Neural progenitor cell (in vitro differentiated cells): ENCODE measurements around the gene SCAPER.

ENCODE experiments used
- CTCF ChIP-seq: fragments of 200-600 bp; sonication (generic); IDR thresholded peaks from 2 replicates; pipeline ENCODE4 v1.5.1; 2017; ENCODE audit warnings: antibody characterized with exemption, mild to moderate bottlenecking
- EZH2 ChIP-seq: fragments of 200-600 bp; sonication (generic); IDR thresholded peaks from 2 replicates; pipeline ENCODE4 v1.6.1; 2017; ENCODE audit warnings: antibody characterized with exemption, mild to moderate bottlenecking, moderate library complexity
- EZH2phosphoT487 ChIP-seq: fragments of 200-600 bp; sonication (generic); IDR thresholded peaks from 2 replicates; pipeline ENCODE4 v1.6.1; 2017; ENCODE audit warnings: antibody characterized with exemption

- TF ChIP-seq CTCF (no peak), EZH2 (no peak), EZH2phosphoT487 (no peak)
These were observed 546.0 kb downstream of the SCAPER start for GRCh38 chr15:76359152-76359551.
